Measurements from ENCODE around the gene PRMT5.

The PRMT5 gene

DNA sequence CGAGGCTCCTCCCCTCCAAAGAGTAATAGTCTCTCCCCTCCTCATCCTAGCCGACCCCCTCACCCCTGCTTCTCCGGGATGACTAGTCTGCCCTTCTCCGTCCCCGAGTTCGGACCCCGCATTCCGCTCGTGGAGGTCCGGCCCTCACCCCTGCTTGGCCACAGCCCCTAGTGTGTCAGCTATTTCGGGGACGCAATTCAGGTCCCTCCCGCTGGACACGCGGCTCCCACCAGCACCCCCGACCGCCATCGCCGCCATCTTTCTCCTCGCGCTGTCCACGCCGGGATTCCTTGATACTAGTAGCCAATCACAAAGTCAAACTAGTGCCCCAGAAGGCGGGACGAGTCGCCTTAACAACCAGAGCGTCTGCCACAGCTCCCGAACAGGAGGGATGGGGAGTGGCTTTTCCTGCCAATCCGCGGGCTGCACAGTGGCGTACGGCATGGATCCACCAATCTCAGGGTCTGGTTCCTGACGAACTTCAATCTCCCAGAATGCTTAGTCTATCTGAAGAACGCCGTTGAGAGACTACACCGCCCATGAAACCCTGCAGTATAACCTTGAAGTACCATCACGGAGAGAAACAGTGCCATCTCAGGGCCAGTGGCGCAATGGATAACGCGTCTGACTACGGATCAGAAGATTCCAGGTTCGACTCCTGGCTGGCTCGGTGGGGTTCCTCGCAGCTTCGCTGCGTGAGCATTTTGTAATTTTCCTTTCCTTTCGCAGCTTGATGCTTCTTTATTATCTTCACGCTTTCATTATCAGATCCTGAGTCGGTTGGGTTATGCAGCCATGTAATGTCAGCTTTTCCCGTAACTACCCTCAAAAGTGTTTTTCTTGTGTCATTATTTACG is at the start of gene PRMT5:
Gene PRMT5, minus strand, starts transcription at position 273 of the 857 bp plus-strand sequence. Its CDS starts 15 bp downstream, at position 258.
- H3K27ac ChIP-seq = peak within 1 kb of the TSS; percentile 88
- TF ChIP-seq, protein P1, sequence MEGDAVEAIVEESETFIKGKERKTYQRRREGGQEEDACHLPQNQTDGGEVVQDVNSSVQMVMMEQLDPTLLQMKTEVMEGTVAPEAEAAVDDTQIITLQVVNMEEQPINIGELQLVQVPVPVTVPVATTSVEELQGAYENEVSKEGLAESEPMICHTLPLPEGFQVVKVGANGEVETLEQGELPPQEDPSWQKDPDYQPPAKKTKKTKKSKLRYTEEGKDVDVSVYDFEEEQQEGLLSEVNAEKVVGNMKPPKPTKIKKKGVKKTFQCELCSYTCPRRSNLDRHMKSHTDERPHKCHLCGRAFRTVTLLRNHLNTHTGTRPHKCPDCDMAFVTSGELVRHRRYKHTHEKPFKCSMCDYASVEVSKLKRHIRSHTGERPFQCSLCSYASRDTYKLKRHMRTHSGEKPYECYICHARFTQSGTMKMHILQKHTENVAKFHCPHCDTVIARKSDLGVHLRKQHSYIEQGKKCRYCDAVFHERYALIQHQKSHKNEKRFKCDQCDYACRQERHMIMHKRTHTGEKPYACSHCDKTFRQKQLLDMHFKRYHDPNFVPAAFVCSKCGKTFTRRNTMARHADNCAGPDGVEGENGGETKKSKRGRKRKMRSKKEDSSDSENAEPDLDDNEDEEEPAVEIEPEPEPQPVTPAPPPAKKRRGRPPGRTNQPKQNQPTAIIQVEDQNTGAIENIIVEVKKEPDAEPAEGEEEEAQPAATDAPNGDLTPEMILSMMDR (conservative IDR thresholded peaks at IDR 0.05) = no peak
- no peak for TF ChIP-seq ZFX (IDR thresholded peaks at IDR 0.05)

DNA sequence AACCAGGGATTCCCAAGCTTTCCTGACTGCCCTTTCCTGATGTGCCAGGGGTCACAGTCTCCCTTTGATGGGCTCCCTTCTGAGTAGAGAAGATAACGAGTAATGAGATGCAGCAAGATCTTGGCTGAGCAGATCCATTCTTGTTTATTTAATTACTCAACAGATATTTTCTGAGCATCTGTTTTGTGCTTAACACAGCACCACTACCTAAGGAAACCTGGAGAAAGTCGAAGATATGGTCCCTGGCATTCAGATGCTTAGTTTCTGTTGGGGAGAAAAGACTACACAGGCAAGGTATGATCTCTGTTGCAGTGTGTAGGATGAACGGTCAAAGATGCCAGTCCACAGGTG is 49.3 kb upstream of the PRMT5 start:
- 0 out of 2 replicates have a peak overlapping the region, but pooled peaks have one; percentile 4 for H3K27ac ChIP-seq
- TF ChIP-seq, protein P1 (conservative IDR thresholded peaks at IDR 0.05) = no peak
- TF ChIP-seq ZFX (IDR thresholded peaks at IDR 0.05) = no peak

DNA sequence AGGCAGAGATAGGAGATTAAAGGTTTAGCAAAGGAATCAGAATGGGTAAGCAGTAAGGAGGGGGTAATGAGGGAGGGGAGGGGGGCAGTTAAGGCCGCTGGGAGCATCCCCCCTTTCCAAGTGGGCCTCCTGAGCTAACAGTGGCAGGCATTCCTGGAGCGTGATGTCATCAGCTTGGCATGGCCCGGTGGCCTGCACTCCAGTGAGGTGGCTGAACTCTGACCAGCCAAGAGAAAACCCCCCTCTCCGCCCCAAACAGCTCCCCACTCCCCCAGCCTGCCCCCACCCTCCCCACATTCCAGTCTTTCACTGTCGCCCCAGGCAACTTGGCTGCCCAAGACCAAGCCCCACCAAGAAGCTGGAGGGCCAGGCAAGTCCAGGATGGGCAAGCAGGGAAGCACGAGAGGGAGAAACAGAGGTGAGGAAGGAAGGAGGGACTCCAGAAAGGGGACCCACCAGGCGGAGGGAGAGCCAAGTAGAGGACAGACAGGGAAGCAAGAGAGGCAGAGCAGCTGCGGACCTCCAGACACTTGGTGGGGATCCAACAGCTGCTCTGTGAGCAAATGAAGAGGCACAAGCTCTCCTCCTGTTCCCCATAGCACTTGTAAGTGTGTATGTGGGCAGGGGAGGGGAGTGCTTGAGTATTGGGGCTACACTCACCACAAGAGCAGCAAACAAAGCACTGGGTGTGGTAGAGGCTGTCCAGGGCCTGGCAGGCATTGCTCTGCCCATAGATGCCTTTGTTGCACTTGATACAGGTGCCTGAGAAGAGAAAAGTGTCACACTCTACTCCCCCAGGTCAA is 48.7 kb upstream of the PRMT5 start:
- H3K27ac ChIP-seq = peak overlapping the region; percentile 39; the same call in 1 of the 2 replicates
- TF ChIP-seq, protein P1 (conservative IDR thresholded peaks at IDR 0.05) = no peak
- TF ChIP-seq ZFX (IDR thresholded peaks at IDR 0.05) = no peak

DNA sequence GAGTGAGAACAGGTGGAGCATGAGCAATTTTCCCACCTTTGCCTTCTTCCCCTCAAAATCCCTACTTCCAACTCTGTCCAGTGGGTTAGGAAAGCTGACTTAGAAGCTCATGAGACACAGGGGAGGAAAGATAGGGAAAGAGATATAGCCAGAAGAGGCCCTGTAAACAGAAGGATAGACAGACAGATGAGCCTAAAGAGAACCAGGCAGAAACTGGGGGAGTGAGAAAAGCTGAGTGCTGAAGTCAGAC is 48.2 kb upstream of the PRMT5 start:
- no peak for TF ChIP-seq ZFX (IDR thresholded peaks at IDR 0.05)
- TF ChIP-seq, protein P1 (conservative IDR thresholded peaks at IDR 0.05) = no peak
- peak overlapping the region; percentile 39; the same call in 1 of the 2 replicates for H3K27ac ChIP-seq

DNA sequence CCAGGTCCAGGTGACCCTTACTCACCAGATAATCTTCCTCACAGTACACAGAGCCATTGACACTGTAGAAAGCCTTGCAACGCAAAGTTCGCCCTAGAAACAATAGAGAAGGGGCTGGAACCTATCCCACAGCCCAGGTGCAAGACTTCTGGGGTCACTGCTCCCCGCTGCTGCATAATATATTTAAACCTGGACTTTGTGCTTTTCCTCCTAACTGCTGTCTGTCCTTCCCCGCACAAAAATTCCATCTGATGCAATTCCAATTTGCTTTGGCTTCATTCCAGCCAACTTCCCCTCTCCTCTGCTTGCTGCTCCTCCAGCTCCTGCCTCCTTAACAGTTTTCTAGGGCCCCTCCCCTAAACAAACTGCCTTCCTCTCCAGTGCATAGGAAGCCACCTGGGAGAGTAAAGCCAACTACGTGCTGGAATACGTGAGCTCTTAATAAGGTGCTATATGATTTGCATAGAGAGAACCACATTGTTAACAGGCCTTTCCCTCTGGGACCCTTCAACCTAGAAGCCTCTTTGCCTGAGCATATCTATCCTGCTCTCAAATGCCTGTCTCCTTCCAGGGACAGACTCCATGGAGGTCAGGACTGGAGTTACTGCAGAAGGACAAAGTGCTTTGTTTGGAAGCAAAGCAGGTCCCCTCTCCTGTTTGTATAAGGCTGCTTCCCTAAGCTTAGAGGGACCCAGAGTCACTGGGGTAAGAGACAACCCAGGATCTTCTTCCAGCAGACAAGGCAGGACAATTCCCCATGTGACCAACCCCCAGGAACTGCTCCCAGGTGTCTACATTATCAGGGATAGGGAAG is 47.7 kb upstream of the PRMT5 start:
- TF ChIP-seq, protein P1 (conservative IDR thresholded peaks at IDR 0.05) = no peak
- TF ChIP-seq ZFX (IDR thresholded peaks at IDR 0.05) = no peak
- peak overlapping the region; percentile 39 for H3K27ac ChIP-seq

DNA sequence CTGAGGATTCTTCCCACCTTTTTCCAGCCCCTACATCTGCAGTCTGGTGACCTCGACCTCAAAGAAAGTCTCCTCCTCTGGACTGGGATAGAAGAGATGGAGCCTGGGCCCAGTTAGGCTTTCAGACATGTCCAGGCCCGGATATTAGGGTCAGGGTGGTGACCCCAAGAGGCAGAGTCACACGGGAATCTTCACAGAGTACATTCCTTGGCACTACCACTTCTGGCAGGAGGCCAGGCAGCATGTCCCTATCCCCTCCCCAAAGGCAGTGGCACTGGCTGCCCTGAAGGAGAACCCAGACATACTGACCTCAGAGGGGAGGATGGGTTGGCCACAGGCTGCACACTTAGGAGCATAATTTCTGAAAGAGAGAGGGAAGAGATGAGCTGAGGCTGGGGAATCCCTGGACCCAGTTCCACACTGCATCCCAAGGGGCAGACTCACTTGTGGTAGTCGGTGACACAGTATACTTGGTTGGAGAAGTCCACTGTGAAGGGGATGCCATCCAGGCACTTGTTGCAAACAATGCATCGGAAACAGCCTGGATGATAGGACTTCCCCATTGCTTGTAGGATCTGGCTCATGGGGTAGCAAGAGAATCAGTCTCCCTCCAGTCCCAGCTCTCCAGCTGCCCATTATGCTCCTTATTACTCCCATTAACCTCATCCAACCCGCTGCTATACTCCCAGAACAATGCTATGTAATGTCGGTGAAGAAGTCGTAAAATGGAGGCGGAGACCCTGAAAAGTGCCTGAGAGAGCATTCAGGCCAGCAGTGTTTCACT is 45.5 kb upstream of the PRMT5 start:
- H3K27ac ChIP-seq = no peak overlapping the region
- TF ChIP-seq, protein P1 (conservative IDR thresholded peaks at IDR 0.05) = no peak
